Measurements from ENCODE around the gene UGT1A7.

UGT1A7 gene

GRCh38 chr2:233819884-233820773, 138.4 kb downstream of the UGT1A7 start:
- DNase-seq: no peak

- no peak for DNase-seq
These were observed 139.0 kb downstream of the UGT1A7 start for GRCh38 chr2:233820774-233821105.

GRCh38 chr2:233821196-233821595, 139.5 kb downstream of the UGT1A7 start:
- no peak for DNase-seq

GRCh38 chr2:233821709-233822100, 140.0 kb downstream of the UGT1A7 start:
- no peak for DNase-seq

- no peak for DNase-seq
These were observed 140.5 kb downstream of the UGT1A7 start for GRCh38 chr2:233822101-233822771.

Measured in GF-D8 (cell line).